ENCODE results near the gene VSTM2L. TPM values are rescaled to one million over a fixed set of nuclear protein-coding genes. Genes with fewer than 3 reads are reported as not detected.

VSTM2L gene
- total RNA-seq, 2 experiments from 2014 or later = 0.17 TPM; not detected in 1

DNA sequence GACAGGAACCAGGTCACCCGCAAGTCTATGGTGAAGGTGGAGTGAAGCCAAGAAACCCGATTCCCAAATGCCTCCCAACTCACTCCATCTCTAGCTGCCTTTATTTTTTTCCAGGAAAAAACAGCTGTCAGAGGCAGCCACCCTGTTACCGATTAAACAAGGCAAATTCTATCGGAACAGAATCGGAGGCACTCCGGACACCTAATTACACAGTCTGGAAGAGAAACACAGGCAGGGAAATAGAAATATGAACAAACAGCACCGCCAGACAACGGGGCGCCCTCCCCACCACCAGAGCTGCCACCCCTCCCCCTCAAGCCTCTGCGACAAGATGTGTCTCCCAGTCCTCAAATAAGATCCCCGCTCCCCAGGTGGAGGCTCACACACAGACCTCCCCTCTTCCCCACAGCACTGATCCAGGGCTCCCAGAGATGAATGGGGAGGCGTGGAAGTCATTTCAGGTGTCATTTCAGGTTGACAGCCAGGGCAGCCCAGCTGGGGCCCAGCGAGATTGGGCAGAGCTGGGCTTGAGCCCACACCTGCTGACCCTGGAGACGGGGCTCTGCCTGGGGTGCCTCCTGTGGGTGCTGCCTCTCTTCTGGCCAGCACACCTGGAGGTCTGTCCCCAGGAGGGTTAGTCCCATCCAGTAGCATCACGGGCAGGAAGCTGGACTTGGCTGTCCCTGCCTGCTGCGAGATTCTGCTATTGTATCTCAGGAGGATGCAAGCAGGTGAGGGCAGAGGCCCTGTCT is 19.8 kb upstream of the VSTM2L start:
- BruUV-seq (replicated peaks) = no TSS peak
- no peaks in the 10 kb centered on the region for H3K79me2 ChIP-seq (ENCODE audit: insufficient read depth, low read depth, low read length)
- CTCF ChIA-PET (ENCODE audit: unreplicated experiment) = no interaction called here

DNA sequence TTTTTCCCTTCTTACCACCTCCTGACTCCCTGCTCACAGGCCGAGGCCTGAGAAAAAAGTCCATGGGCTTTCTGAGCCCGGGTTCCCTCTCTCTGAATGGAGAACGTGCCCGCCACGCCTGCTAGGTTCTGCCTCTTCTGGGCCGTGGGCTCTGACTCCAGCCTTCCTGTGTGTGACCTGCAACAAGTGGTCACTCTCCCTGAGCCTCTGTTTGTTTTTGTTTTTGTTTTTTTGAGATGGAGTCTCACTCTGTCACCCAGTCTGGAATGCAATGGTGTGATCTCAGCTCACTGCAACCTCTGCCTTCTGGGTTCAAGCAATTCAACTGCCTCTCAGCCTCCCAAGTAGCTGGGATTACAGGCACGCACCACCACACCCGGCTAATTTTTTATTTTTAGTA is 17.9 kb upstream of the VSTM2L start:
- POLR2A ChIA-PET = interaction anchor here (0.7 kb wide), 1 partner anchor 620 kb away, joined by 3 read pairs; no protein-coding TSS in a partner anchor
- no peaks in the 10 kb centered on the region for H4K20me1 ChIP-seq (ENCODE audit: insufficient read depth, low read length)
- CTCF ChIA-PET (ENCODE audit: unreplicated experiment) = no interaction called here
- intact Hi-C loops (cut with micrococcal nuclease; ENCODE audit: unreplicated experiment) = no loop called here
- DNase-seq (ENCODE audit: low spot score) = no peak
- no peak overlapping the region for H2AFZ ChIP-seq (ENCODE audit: low read length)
- no peak overlapping the region for H3K4me3 ChIP-seq (ENCODE audit: low read depth, low read length, poor library complexity, severe bottlenecking)
- H3K9me2 ChIP-seq (ENCODE audit: insufficient read depth, low read length) = no peaks in the 10 kb centered on the region
- no peak overlapping the region for H3K27ac ChIP-seq (ENCODE audit: low read depth, low read length, poor library complexity, severe bottlenecking)
- no TSS peak for BruUV-seq (replicated peaks)
- no peak overlapping the region for H3K4me2 ChIP-seq (ENCODE audit: low read length)
- H3K9me3 ChIP-seq (ENCODE audit: low read length) = no peaks in the 10 kb centered on the region
- TF ChIP-seq CTCF (conservative IDR thresholded peaks at IDR 0.05; ENCODE audit: low read length) = no peak
- TF ChIP-seq EZH2phosphoT487 (IDR thresholded peaks at IDR 0.05; ENCODE audit: borderline replicate concordance, low read depth, low read length) = no peak
- H3K79me2 ChIP-seq (ENCODE audit: insufficient read depth, low read depth, low read length) = no peaks in the 10 kb centered on the region
- no peaks in the 10 kb centered on the region for H3K4me1 ChIP-seq (ENCODE audit: insufficient read depth, low read length, poor library complexity, severe bottlenecking)
- H3K36me3 ChIP-seq (ENCODE audit: insufficient read depth, low read length) = no peaks in the 10 kb centered on the region

More for the DNA sequence above, 19.8 kb upstream of the VSTM2L start:
- no peak overlapping the region for H3K4me2 ChIP-seq (ENCODE audit: low read length)
- no peak overlapping the region for H2AFZ ChIP-seq (ENCODE audit: low read length)
- POLR2A ChIA-PET = no interaction called here
- no peaks in the 10 kb centered on the region for H3K9me2 ChIP-seq (ENCODE audit: insufficient read depth, low read length)
- intact Hi-C loops (cut with micrococcal nuclease; ENCODE audit: unreplicated experiment) = no loop called here
- TF ChIP-seq CTCF (conservative IDR thresholded peaks at IDR 0.05; ENCODE audit: low read length) = no peak
- no peaks in the 10 kb centered on the region for H3K36me3 ChIP-seq (ENCODE audit: insufficient read depth, low read length)
- DNase-seq (ENCODE audit: low spot score) = no peak
- H4K20me1 ChIP-seq (ENCODE audit: insufficient read depth, low read length) = no peaks in the 10 kb centered on the region
- H3K27ac ChIP-seq (ENCODE audit: low read depth, low read length, poor library complexity, severe bottlenecking) = no peak overlapping the region
- H3K9me3 ChIP-seq (ENCODE audit: low read length) = no peaks in the 10 kb centered on the region
- no peak overlapping the region for H3K4me3 ChIP-seq (ENCODE audit: low read depth, low read length, poor library complexity, severe bottlenecking)
- H3K4me1 ChIP-seq (ENCODE audit: insufficient read depth, low read length, poor library complexity, severe bottlenecking) = no peaks in the 10 kb centered on the region

All from OCI-LY7 (cell line).